Measurements from ENCODE around the gene CCDC158. TPM values are rescaled to one million over a fixed set of nuclear protein-coding genes. Genes with fewer than 3 reads are reported as not detected.

CCDC158 gene
- total and polyA plus RNA-seq, 2 donors (not counting 1 experiment from before 2014, with no cell fraction given): not detected

GRCh38 chr4:76386566-76387305, 34.2 kb downstream of the CCDC158 start:
- DNase-seq: no peak
- H3K9me3 ChIP-seq (ENCODE audit: control extremely low read depth in 1 of 3, control insufficient read depth in 2 of 3, insufficient read depth in 1 of 3, low read length in 2 of 3): peaks cover 3 to 10% (median 7%) of the 10 kb centered on the region in 3 donors
- no peak overlapping the region for H3K27ac ChIP-seq (ENCODE audit: low read length in 2 of 2)
- peaks cover 0 to 8% (median 2%) of the 10 kb centered on the region in 4 experiments for H3K27me3 ChIP-seq (replicated peaks in 1 of 4; ENCODE audit: control extremely low read depth in 1 of 4, control insufficient read depth in 3 of 4, insufficient read depth in 4 of 4, low read length in 3 of 4)
- H3K9me3 Mint-ChIP-seq (ENCODE audit: insufficient read depth): peaks cover 4% of the 10 kb centered on the region
- WGBS (ENCODE audit: insufficient coverage): 82% methylated on average over 3 of the region's 6 CpGs
- H3K27ac Mint-ChIP-seq: no peak overlapping the region
- no peaks in the 10 kb centered on the region for H3K4me1 Mint-ChIP-seq
- ChIA-PET CTCF (no interaction called here), POLR2A (no interaction called here)
- H3K27me3 Mint-ChIP-seq: peaks cover 30% of the 10 kb centered on the region
- H3K9ac ChIP-seq (ENCODE audit: low read length): no peak overlapping the region
- H4K20me1 ChIP-seq (ENCODE audit: control insufficient read depth, insufficient read depth, low read length, poor library complexity, severe bottlenecking): no peaks in the 10 kb centered on the region
- no peak overlapping the region for H3K4me3 Mint-ChIP-seq
- H3K4me1 ChIP-seq (ENCODE audit: control insufficient read depth in 2 of 2, insufficient read depth in 2 of 2, low read length in 2 of 2): no peaks in the 10 kb centered on the region
- TF ChIP-seq, protein P1, sequence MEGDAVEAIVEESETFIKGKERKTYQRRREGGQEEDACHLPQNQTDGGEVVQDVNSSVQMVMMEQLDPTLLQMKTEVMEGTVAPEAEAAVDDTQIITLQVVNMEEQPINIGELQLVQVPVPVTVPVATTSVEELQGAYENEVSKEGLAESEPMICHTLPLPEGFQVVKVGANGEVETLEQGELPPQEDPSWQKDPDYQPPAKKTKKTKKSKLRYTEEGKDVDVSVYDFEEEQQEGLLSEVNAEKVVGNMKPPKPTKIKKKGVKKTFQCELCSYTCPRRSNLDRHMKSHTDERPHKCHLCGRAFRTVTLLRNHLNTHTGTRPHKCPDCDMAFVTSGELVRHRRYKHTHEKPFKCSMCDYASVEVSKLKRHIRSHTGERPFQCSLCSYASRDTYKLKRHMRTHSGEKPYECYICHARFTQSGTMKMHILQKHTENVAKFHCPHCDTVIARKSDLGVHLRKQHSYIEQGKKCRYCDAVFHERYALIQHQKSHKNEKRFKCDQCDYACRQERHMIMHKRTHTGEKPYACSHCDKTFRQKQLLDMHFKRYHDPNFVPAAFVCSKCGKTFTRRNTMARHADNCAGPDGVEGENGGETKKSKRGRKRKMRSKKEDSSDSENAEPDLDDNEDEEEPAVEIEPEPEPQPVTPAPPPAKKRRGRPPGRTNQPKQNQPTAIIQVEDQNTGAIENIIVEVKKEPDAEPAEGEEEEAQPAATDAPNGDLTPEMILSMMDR (IDR thresholded peaks at IDR 0.05): no peak
- TF ChIP-seq EZH2 (IDR thresholded peaks at IDR 0.05; ENCODE audit: borderline replicate concordance, insufficient read depth, low read depth, low read length, poor library complexity, severe bottlenecking): no peak
- no peak overlapping the region for H3K4me3 ChIP-seq (ENCODE audit: control extremely low read depth in 1 of 5, extremely low read depth in 1 of 5, insufficient read depth in 1 of 5, low read depth in 2 of 5, low read length in 4 of 5)
- ATAC-seq (ENCODE audit: low read depth): no peak
- intact Hi-C loops (cut with micrococcal nuclease): no loop called here
- H3K4me2 ChIP-seq (replicated peaks; ENCODE audit: low read depth, low read length, poor library complexity, severe bottlenecking): no peak overlapping the region
- no peaks in the 10 kb centered on the region for H3K36me3 ChIP-seq (replicated peaks in 1 of 2; ENCODE audit: control extremely low read depth in 1 of 2, control insufficient read depth in 1 of 2, extremely low read depth in 1 of 2, insufficient read depth in 2 of 2, low read length in 1 of 2)
- no peaks in the 10 kb centered on the region for H3K79me2 ChIP-seq (ENCODE audit: control insufficient read depth, insufficient read depth, low read length)
- H2AFZ ChIP-seq (ENCODE audit: insufficient read depth, low read depth, low read length, poor library complexity, severe bottlenecking): no peak overlapping the region

DNA sequence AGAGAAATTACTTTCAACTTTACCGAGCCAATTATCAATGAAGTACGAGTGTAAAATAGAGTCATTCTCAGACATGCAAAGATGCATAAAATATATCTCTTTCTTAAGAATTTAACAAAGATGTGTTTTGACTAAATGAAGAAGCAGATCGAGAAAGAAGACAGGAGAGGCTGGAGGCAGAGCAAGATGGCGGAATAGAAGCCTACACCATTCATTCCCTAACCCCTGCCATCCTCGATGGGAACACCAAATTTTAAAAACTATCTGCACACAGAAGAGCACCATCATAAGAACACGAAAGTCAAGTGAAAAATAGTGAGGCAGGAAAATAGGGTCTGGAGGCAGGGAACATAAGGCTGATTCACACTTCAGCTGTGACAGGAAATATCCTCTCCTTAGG, 35.0 kb downstream of the CCDC158 start:
- peaks cover 0 to 8% (median 2%) of the 10 kb centered on the region in 4 experiments for H3K27me3 ChIP-seq (replicated peaks in 1 of 4; ENCODE audit: control extremely low read depth in 1 of 4, control insufficient read depth in 3 of 4, insufficient read depth in 4 of 4, low read length in 3 of 4)
- H3K4me2 ChIP-seq (replicated peaks; ENCODE audit: low read depth, low read length, poor library complexity, severe bottlenecking): no peak overlapping the region
- no peak overlapping the region for H2AFZ ChIP-seq (ENCODE audit: insufficient read depth, low read depth, low read length, poor library complexity, severe bottlenecking)
- no peak overlapping the region for H3K27ac Mint-ChIP-seq
- no peak overlapping the region for H3K4me3 ChIP-seq (ENCODE audit: control extremely low read depth in 1 of 5, extremely low read depth in 1 of 5, insufficient read depth in 1 of 5, low read depth in 2 of 5, low read length in 4 of 5)
- DNase-seq (no peak), ATAC-seq (ENCODE audit: low read depth) (no peak)
- peaks cover 3 to 14% (median 6%) of the 10 kb centered on the region in 3 donors for H3K9me3 ChIP-seq (ENCODE audit: control extremely low read depth in 1 of 3, control insufficient read depth in 2 of 3, insufficient read depth in 1 of 3, low read length in 2 of 3)
- TF ChIP-seq, protein P1 (IDR thresholded peaks at IDR 0.05): no peak
- TF ChIP-seq EZH2 (IDR thresholded peaks at IDR 0.05; ENCODE audit: borderline replicate concordance, insufficient read depth, low read depth, low read length, poor library complexity, severe bottlenecking): no peak
- H4K20me1 ChIP-seq (ENCODE audit: control insufficient read depth, insufficient read depth, low read length, poor library complexity, severe bottlenecking): no peaks in the 10 kb centered on the region
- intact Hi-C loops (cut with micrococcal nuclease): no loop called here
- no peak overlapping the region for H3K4me3 Mint-ChIP-seq
- H3K4me1 ChIP-seq (ENCODE audit: control insufficient read depth in 2 of 2, insufficient read depth in 2 of 2, low read length in 2 of 2): no peaks in the 10 kb centered on the region
- H3K4me1 Mint-ChIP-seq: no peaks in the 10 kb centered on the region
- H3K9me3 Mint-ChIP-seq (ENCODE audit: insufficient read depth): peaks cover 4% of the 10 kb centered on the region
- no peaks in the 10 kb centered on the region for H3K79me2 ChIP-seq (ENCODE audit: control insufficient read depth, insufficient read depth, low read length)
- peaks cover 32% of the 10 kb centered on the region for H3K27me3 Mint-ChIP-seq
- no CpG with 5 or more reads among the region's 6 CpGs for WGBS (ENCODE audit: insufficient coverage)
- ChIA-PET POLR2A (no interaction called here), CTCF (no interaction called here)
- H3K27ac ChIP-seq (ENCODE audit: low read length in 2 of 2): no peak overlapping the region
- no peak overlapping the region for H3K9ac ChIP-seq (ENCODE audit: low read length)
- no peaks in the 10 kb centered on the region for H3K36me3 ChIP-seq (replicated peaks in 1 of 2; ENCODE audit: control extremely low read depth in 1 of 2, control insufficient read depth in 1 of 2, extremely low read depth in 1 of 2, insufficient read depth in 2 of 2, low read length in 1 of 2)

Data from B cell (primary cell).